GM19239 (cell line): ENCODE results near the gene OTUB2.

ENCODE experiments used
- DNase-seq: peaks from one replicate; pipeline ENCODE4 v3.0.0; 2011; ENCODE audit warnings: low spot score; ENCODE audit not compliant: insufficient read length
- FAIRE-seq: peaks from 2 replicates; lab custom pipeline; 2011; peaks lifted over from hg19 to GRCh38; lab: Jason Lieb, UNC

Gene OTUB2

GRCh38 chr14:93994919-93995682 lies 31.0 kb upstream of the OTUB2 start:
- no peak for DNase-seq
- FAIRE-seq = no peak

GRCh38 chr14:93996130-93996695 lies 29.9 kb upstream of the OTUB2 start:
- DNase-seq (no peak), FAIRE-seq (no peak)

- DNase-seq = no peak
- FAIRE-seq = no peak
Observed at GRCh38 chr14:93997082-93997481, 29.1 kb upstream of the OTUB2 start, which contains the start of gene CCDC197. TSS of gene CCDC197 (plus strand) at chr14:93997301. CDS start at chr14:93998132, 831 bp downstream.

- DNase-seq = no peak
- FAIRE-seq = no peak
Observed at GRCh38 chr14:93997916-93998870, 27.9 kb upstream of the OTUB2 start.

DNA sequence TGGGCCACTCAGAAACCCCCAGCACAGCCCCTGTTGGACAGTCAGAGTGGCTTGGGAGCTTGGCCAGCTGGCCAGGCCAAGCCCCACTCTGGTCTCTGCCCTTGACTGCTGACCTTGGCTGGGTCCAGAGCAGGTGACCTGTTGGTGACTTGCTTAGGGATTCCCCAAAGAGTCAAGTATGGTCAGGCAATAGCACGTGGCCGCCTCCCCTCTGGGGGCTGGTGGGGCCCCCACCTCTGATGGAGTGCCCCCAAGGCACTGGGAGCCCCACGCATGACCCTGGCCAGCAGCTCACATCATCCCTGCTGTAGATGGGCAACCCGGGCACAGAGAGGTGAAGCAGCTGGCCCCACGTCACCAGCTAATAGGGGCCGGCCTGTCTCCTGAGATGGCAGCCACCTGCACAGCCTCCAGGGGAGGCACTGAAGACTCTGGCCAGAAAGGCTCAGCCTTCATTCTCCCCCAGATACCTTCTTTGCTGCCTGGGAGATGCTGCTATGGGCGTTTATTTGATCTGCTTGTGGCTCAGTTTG lies 27.2 kb upstream of the OTUB2 start:
- DNase-seq (no peak), FAIRE-seq (no peak)

GRCh38 chr14:93999573-93999972 lies 26.6 kb upstream of the OTUB2 start:
- FAIRE-seq (no peak), DNase-seq (no peak)

DNA sequence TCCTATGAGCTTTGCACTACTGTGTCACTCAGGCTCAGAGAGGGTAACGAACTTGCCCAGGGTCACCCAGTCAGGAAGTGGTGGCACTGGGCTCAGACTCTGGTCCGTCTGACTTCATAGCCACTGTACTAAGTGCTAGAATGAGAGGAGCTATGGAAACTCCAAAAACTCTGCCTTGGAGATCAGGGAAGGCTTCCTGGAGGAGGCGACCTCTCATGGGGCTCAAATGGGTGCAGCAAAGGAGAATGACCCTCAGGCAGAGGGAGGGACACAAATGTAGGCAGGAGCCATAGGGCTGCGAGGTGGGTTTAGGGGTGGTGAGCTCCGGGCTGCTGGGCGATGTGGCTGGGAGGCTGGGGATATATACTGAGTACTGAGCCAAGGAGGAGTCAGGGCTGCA lies 25.9 kb upstream of the OTUB2 start:
- no peak for FAIRE-seq
- no peak for DNase-seq

- no peak for DNase-seq
- no peak for FAIRE-seq
Observed at GRCh38 chr14:94001016-94001415, 25.1 kb upstream of the OTUB2 start.

DNA sequence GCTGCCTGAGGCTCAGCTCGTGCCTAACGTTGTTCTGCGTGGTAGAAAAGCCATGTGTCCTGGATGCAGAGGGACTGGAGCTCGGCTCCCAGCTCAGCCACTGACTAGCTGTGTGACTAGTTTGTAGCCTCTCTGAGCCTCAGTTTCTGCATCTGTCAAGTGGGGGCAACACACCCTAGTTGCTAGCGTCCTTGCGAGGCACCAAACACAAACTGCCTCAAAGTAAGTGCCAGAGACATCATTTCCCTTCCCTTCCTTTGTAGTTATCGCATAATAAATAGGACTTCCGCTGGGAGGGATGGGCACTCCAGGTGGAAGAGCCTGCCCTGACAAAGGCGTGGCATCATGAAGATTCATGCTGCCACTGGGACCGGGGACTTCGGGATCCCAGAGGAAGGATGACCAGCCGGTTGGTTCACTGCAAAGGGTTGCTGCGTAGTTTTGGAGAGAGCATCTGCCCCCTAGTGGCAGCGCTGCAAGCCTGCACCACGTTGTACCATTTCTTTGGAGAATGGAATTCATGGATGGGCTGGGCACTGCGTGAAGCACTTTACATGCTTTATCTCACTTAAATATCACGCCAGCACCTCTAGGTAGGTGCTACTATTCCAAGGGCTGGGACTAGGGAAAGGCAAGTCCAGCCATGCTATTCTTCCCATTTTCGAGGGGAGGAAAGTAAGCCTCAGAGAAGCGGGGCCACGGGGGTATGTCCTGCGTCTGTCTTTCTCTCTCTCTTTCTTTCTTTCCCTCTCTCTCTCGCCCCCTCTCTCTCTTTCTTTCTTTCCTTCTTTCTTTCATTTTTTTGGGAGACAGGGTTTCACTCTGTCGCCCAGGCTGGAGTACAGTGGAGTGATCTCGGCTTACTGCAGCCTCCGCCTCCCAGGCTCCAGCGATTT lies 24.4 kb upstream of the OTUB2 start:
- DNase-seq (peak; percentile 73), FAIRE-seq (peak; percentile 95)

DNA sequence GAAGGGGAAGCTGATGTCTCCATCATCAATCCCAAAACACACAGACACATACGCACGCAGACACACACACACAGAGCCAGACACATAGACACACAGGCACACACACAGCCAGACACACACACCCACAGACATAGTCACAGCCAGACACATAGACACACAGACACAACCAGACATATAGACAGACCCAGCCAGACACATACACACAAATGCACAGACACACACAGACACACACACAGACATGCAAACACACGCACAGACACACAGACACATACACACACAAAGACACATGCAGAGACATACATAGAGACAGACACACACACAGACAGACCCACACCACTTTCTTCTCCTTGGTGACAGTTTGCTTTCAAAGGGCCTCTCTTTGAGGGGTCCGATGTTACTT lies 22.7 kb upstream of the OTUB2 start:
- DNase-seq (no peak), FAIRE-seq (no peak)

- FAIRE-seq (no peak), DNase-seq (no peak)
Observed at GRCh38 chr14:94004015-94004414, 22.1 kb upstream of the OTUB2 start.

GRCh38 chr14:94005324-94006073 lies 20.6 kb upstream of the OTUB2 start:
- FAIRE-seq (peak; percentile 71), DNase-seq (no peak)

GRCh38 chr14:94008234-94008633 lies 17.9 kb upstream of the OTUB2 start:
- FAIRE-seq = no peak
- no peak for DNase-seq

DNA sequence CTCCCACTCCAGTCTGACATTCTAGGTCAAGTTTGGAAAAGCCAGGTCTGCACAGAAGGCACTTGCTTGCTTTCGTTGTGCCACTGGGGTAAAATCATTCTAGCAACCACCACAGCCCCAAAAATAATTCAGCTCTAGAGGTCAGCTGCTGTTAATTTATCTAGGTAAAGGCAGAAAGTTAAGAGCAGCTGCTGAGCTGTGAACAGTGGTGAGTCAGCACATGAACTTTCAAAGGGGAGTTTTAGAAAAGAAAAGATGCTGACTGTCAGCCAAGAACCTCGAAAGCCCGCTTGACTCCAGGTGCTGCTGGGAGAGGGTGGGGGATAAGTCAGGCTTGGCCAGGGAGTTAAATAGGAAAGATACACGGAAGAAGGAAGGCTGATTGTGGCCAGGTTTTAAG lies 16.4 kb upstream of the OTUB2 start:
- DNase-seq (no peak), FAIRE-seq (no peak)

GRCh38 chr14:94010625-94011024 lies 15.5 kb upstream of the OTUB2 start:
- DNase-seq = no peak
- no peak for FAIRE-seq

DNA sequence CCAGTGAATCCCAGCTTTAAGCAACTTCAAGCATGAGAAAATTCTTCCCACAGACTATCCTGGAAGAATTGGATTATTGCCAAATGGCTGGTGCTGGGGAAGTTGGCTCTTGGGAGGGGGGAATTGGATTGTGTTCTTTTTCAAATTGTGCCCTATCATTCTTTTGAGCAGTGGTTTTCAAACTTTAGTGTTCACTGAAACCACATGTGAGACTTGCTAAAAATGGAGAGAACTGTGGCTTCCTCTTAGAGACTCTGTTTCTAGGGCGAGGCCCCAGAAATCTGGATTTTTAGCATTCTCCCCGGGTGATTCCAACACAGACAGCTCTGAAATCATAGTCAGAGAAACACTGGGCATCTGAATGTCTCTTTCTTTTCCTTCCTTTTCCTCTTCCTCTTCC lies 14.3 kb upstream of the OTUB2 start:
- DNase-seq = no peak
- peak; percentile 54 for FAIRE-seq

- FAIRE-seq (no peak), DNase-seq (no peak)
Observed at GRCh38 chr14:94014382-94014781, 11.8 kb upstream of the OTUB2 start.

GRCh38 chr14:94015223-94015622 lies 10.9 kb upstream of the OTUB2 start:
- FAIRE-seq (no peak), DNase-seq (no peak)

GRCh38 chr14:94016446-94016976 lies 9.6 kb upstream of the OTUB2 start:
- no peak for DNase-seq
- no peak for FAIRE-seq
